ENCODE results near the gene SUGCT.

Gene SUGCT

GRCh38 chr7:40716052-40716451 is 581.2 kb downstream of the SUGCT start (continued):
- no peak for TF ChIP-seq ZNF391 (tag by site-specific recombination; IDR thresholded peaks at IDR 0.05; ENCODE audit: borderline replicate concordance, low read depth)

- CTCF ChIA-PET, result interaction anchor here (0.7 to 1.8 kb wide), 2 partner anchors 9 to 800 kb away, joined by 3 to 4 read pairs; no protein-coding TSS in a partner anchor
- Histone ChIP-seq H3K4me3 (ENCODE audit: low read depth, low read length) (no peak overlapping the region), H3K36me3 (ENCODE audit: control insufficient read depth in 2 of 2, insufficient read depth in 1 of 2, low read length in 2 of 2) (no peaks in the 10 kb centered on the region), H3K4me1 (ENCODE audit: control insufficient read depth, insufficient read depth, low read length) (no peaks in the 10 kb centered on the region; the same call in 1 of the 2 replicates), H3K27ac (ENCODE audit: extremely low read depth, low read depth, low read length) (peak overlapping the region; percentile 29; the same call in 1 of the 2 replicates), H3K9me3 (ENCODE audit: control insufficient read depth, insufficient read depth, low read depth, low read length) (no peaks in the 10 kb centered on the region)
- POLR2A ChIA-PET, result interaction anchor here (0.6 kb wide), 1 partner anchor 133 kb away, joined by 5 read pairs; no protein-coding TSS in a partner anchor
- no peak for TF ChIP-seq REPIN1 (tag by site-specific recombination; IDR thresholded peaks at IDR 0.05; ENCODE audit: low read depth)
- TF ChIP-seq, protein P1, sequence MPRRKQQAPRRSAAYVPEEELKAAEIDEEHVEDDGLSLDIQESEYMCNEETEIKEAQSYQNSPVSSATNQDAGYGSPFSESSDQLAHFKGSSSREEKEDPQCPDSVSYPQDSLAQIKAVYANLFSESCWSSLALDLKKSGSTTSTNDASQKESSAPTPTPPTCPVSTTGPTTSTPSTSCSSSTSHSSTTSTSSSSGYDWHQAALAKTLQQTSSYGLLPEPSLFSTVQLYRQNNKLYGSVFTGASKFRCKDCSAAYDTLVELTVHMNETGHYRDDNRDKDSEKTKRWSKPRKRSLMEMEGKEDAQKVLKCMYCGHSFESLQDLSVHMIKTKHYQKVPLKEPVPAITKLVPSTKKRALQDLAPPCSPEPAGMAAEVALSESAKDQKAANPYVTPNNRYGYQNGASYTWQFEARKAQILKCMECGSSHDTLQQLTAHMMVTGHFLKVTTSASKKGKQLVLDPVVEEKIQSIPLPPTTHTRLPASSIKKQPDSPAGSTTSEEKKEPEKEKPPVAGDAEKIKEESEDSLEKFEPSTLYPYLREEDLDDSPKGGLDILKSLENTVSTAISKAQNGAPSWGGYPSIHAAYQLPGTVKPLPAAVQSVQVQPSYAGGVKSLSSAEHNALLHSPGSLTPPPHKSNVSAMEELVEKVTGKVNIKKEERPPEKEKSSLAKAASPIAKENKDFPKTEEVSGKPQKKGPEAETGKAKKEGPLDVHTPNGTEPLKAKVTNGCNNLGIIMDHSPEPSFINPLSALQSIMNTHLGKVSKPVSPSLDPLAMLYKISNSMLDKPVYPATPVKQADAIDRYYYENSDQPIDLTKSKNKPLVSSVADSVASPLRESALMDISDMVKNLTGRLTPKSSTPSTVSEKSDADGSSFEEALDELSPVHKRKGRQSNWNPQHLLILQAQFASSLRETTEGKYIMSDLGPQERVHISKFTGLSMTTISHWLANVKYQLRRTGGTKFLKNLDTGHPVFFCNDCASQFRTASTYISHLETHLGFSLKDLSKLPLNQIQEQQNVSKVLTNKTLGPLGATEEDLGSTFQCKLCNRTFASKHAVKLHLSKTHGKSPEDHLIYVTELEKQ (tag by site-specific recombination; IDR thresholded peaks at IDR 0.05; ENCODE audit: borderline replicate concordance), result no peak
- 0 out of 2 replicates have a peak, but pooled peaks have one; percentile 15 for TF ChIP-seq ZNF366 (tag by site-specific recombination; conservative IDR thresholded peaks at IDR 0.05)
- no peak for TF ChIP-seq ZNF341 (tag by site-specific recombination; IDR thresholded peaks at IDR 0.05; ENCODE audit: low read depth)
- TF ChIP-seq, protein P2, sequence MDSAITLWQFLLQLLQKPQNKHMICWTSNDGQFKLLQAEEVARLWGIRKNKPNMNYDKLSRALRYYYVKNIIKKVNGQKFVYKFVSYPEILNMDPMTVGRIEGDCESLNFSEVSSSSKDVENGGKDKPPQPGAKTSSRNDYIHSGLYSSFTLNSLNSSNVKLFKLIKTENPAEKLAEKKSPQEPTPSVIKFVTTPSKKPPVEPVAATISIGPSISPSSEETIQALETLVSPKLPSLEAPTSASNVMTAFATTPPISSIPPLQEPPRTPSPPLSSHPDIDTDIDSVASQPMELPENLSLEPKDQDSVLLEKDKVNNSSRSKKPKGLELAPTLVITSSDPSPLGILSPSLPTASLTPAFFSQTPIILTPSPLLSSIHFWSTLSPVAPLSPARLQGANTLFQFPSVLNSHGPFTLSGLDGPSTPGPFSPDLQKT (IDR thresholded peaks at IDR 0.05; ENCODE audit: borderline replicate concordance, low read depth, low read length), result no peak
- no peak for TF ChIP-seq ZNF670 (tag by site-specific recombination; IDR thresholded peaks at IDR 0.05; ENCODE audit: low read depth)
- TF ChIP-seq ZNF639 (tag by site-specific recombination; IDR thresholded peaks at IDR 0.05), result no peak
- TF ChIP-seq, protein P3, sequence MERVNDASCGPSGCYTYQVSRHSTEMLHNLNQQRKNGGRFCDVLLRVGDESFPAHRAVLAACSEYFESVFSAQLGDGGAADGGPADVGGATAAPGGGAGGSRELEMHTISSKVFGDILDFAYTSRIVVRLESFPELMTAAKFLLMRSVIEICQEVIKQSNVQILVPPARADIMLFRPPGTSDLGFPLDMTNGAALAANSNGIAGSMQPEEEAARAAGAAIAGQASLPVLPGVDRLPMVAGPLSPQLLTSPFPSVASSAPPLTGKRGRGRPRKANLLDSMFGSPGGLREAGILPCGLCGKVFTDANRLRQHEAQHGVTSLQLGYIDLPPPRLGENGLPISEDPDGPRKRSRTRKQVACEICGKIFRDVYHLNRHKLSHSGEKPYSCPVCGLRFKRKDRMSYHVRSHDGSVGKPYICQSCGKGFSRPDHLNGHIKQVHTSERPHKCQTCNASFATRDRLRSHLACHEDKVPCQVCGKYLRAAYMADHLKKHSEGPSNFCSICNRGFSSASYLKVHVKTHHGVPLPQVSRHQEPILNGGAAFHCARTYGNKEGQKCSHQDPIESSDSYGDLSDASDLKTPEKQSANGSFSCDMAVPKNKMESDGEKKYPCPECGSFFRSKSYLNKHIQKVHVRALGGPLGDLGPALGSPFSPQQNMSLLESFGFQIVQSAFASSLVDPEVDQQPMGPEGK (tag by site-specific recombination; IDR thresholded peaks at IDR 0.05), result peak; percentile 34; the same call in 1 of the 2 replicates
- 0 out of 2 replicates have a peak, but pooled peaks have one; percentile 17 for TF ChIP-seq ZNF24 (tag by site-specific recombination; IDR thresholded peaks at IDR 0.05)
- TF ChIP-seq, protein P4, sequence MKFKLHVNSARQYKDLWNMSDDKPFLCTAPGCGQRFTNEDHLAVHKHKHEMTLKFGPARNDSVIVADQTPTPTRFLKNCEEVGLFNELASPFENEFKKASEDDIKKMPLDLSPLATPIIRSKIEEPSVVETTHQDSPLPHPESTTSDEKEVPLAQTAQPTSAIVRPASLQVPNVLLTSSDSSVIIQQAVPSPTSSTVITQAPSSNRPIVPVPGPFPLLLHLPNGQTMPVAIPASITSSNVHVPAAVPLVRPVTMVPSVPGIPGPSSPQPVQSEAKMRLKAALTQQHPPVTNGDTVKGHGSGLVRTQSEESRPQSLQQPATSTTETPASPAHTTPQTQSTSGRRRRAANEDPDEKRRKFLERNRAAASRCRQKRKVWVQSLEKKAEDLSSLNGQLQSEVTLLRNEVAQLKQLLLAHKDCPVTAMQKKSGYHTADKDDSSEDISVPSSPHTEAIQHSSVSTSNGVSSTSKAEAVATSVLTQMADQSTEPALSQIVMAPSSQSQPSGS (tag by site-specific recombination; IDR thresholded peaks at IDR 0.05; ENCODE audit: low read depth), result no peak
- no peak for TF ChIP-seq KLF8 (tag by site-specific recombination; IDR thresholded peaks at IDR 0.05)
- TF ChIP-seq KLF1 (tag by site-specific recombination; IDR thresholded peaks at IDR 0.05), result peak; percentile 62
- TF ChIP-seq ZNF777 (tag by site-specific recombination; IDR thresholded peaks at IDR 0.05; ENCODE audit: borderline replicate concordance), result no peak
- TF ChIP-seq ZSCAN30 (tag by site-specific recombination; IDR thresholded peaks at IDR 0.05), result peak; percentile 79
- no peak for TF ChIP-seq ZNF558 (tag by site-specific recombination; IDR thresholded peaks at IDR 0.05)
- TF ChIP-seq ZNF521 (tag by site-specific recombination; IDR thresholded peaks at IDR 0.05), result no peak
- TF ChIP-seq PRDM10 (tag by site-specific recombination; IDR thresholded peaks at IDR 0.05), result 0 out of 2 replicates have a peak, but pooled peaks have one; percentile 29
- 0 out of 2 replicates have a peak, but pooled peaks have one; percentile 47 for TF ChIP-seq ZNF629 (tag by site-specific recombination; IDR thresholded peaks at IDR 0.05)
- 0 out of 2 replicates have a peak, but pooled peaks have one; percentile 66 for TF ChIP-seq ZNF660 (tag by site-specific recombination; IDR thresholded peaks at IDR 0.05)
- no peak for TF ChIP-seq RBAK (tag by site-specific recombination; IDR thresholded peaks at IDR 0.05)
Measured at GRCh38 chr7:40717242-40717641, 582.4 kb downstream of the SUGCT start.

Measured in HEK293 (cell line).